NB4 (cell line): ENCODE measurements around the gene ITPK1.

Source experiments
- CTCF ChIP-seq: IDR thresholded peaks from one replicate; pipeline ENCODE4 v1.5.1; 2012; ENCODE audit warnings: low read depth, low read length
- MAX ChIP-seq: IDR thresholded peaks from 2 replicates; pipeline ENCODE4 v1.6.1; 2011; ENCODE audit warnings: low read depth, low read length
- MYC ChIP-seq: IDR thresholded peaks from 2 replicates; pipeline ENCODE4 v1.6.1; 2011; ENCODE audit warnings: low read depth, low read length
- POLR2A ChIP-seq: IDR thresholded peaks from 2 replicates; pipeline ENCODE4 v1.6.1; 2011; ENCODE audit warnings: mild to moderate bottlenecking; ENCODE audit not compliant: insufficient read length; ENCODE audit errors: extremely low read depth

GRCh38 chr14:92934196-92935085 lies 181.3 kb downstream of the ITPK1 start:
- TF ChIP-seq POLR2A: no peak
- no peak for TF ChIP-seq CTCF
- no peak for TF ChIP-seq MAX
- no peak for TF ChIP-seq MYC
